GM18909 (cell line): Measurements from ENCODE around the gene SCN4A.
"Not testable (repeated sequence)": the region's sequence is repeated elsewhere in the genome, so short reads cannot be mapped to it uniquely, and the experiment has no call there.

Experiments
- ATAC-seq: cut with Tn5 transposase; IDR thresholded peaks from one replicate; pipeline ENCODE4 v1.9.1; 2021; ENCODE audit warnings: mild to moderate bottlenecking; ENCODE audit not compliant: unreplicated experiment, poor library complexity

SCN4A gene

GRCh38 chr17:63919311-63919723 is 53.4 kb downstream of the SCN4A start:
- peak; percentile 54 for ATAC-seq

- not testable (repeated sequence) for ATAC-seq
Measured at GRCh38 chr17:63918789-63919305, 53.9 kb downstream of the SCN4A start, which contains the start of gene GH1. Gene GH1 (minus strand): TSS chr17:63918839. CDS start chr17:63918776, 63 bp downstream.

- ATAC-seq = no peak
Measured at GRCh38 chr17:63918305-63918704, 54.4 kb downstream of the SCN4A start.

GRCh38 chr17:63917646-63918045 is 55.1 kb downstream of the SCN4A start:
- no peak for ATAC-seq

GRCh38 chr17:63917206-63917605 is 55.5 kb downstream of the SCN4A start:
- not testable (repeated sequence) for ATAC-seq

- no peak for ATAC-seq
Measured at GRCh38 chr17:63916566-63917185, 56.0 kb downstream of the SCN4A start.

- not testable (repeated sequence) for ATAC-seq
Measured at GRCh38 chr17:63915753-63916152, 57.0 kb downstream of the SCN4A start.

GRCh38 chr17:63914471-63914870 is 58.2 kb downstream of the SCN4A start:
- no peak for ATAC-seq

- no peak for ATAC-seq
Measured at GRCh38 chr17:63911657-63912100, 61.0 kb downstream of the SCN4A start.

- no peak for ATAC-seq
Measured at GRCh38 chr17:63911041-63911635, 61.6 kb downstream of the SCN4A start, which contains the start of gene CSHL1. Gene CSHL1 (minus strand): TSS chr17:63911258. CDS start chr17:63911196, 62 bp downstream.

- no peak for ATAC-seq
Measured at GRCh38 chr17:63910096-63910495, 62.6 kb downstream of the SCN4A start.

GRCh38 chr17:63909586-63909985 is 63.1 kb downstream of the SCN4A start:
- not testable (repeated sequence) for ATAC-seq

GRCh38 chr17:63907161-63907778 is 65.4 kb downstream of the SCN4A start:
- not testable (repeated sequence) for ATAC-seq

GRCh38 chr17:63904796-63905195 is 67.9 kb downstream of the SCN4A start:
- not testable (repeated sequence) for ATAC-seq

- ATAC-seq = not testable (repeated sequence)
Measured at GRCh38 chr17:63903787-63904201, 68.9 kb downstream of the SCN4A start.

GRCh38 chr17:63901971-63902370 is 70.7 kb downstream of the SCN4A start:
- ATAC-seq = not testable (repeated sequence)

GRCh38 chr17:63898899-63899798 is 73.6 kb downstream of the SCN4A start:
- ATAC-seq = not testable (repeated sequence)

GRCh38 chr17:63896524-63897354 is 76.0 kb downstream of the SCN4A start, which contains the start of gene CSH1:
Gene CSH1 (minus strand): TSS chr17:63896574. CDS start chr17:63896511, 63 bp downstream.
- ATAC-seq = not testable (repeated sequence)

- ATAC-seq = not testable (repeated sequence)
Measured at GRCh38 chr17:63894821-63895220, 77.9 kb downstream of the SCN4A start.
